SK-N-SH (cell line): Measurements from ENCODE around the gene CST3. TPM values are rescaled to one million over a fixed set of nuclear protein-coding genes. Genes with fewer than 3 reads are reported as not detected.

Source experiments
- CTCF ChIA-PET: fragments of 300-600, 350-600 bp; formaldehyde crosslinking; extraction: SDS; loops from one replicate; lab custom pipeline; 2021; lab: Yijun Ruan, JAX
- POLR2A ChIA-PET: fragments of 350-600 bp; sonication (Branson Sonifier 250); formaldehyde crosslinking; extraction: SDS; loops from one replicate; lab custom pipeline; 2020; ENCODE audit warnings: antibody characterized with exemption, inconsistent platforms; lab: Yijun Ruan, JAX
- DNase-seq: peaks from one replicate; pipeline ENCODE4 v3.0.0; 2012
- H2AFZ ChIP-seq: fragments of 200-600 bp; sonication (generic); 2 replicates; pipeline ENCODE4 v1.8.1; 2016; ENCODE audit warnings: antibody characterized with exemption, mild to moderate bottlenecking, low read depth
- H3F3A ChIP-seq: fragments of 200-600 bp; sonication (generic); replicated peaks from 2 replicates; pipeline ENCODE3; 2016; ENCODE audit warnings: antibody characterized with exemption, mild to moderate bottlenecking; ENCODE audit not compliant: insufficient read depth
- H3K27ac ChIP-seq, 2 experiments: fragments of 200-500 bp in 1 of 2; fragments of 200-600 bp in 1 of 2; sonication (Bioruptor generic) in 1 of 2; sonication (generic), shearing (Covaris generic) in 1 of 2; 2 replicates each; pipeline versions ENCODE4 v1.5.1 to v1.6.1; 2014 to 2016; ENCODE audit warnings: low read depth in 2 of 2, inconsistent platforms in 1 of 2, low read length in 1 of 2, mild to moderate bottlenecking in 1 of 2, mixed read lengths in 1 of 2
- H3K27me3 ChIP-seq: fragments of 200-600 bp; sonication (generic), shearing (Covaris generic); 2 replicates; pipeline ENCODE4 v1.6.1; 2016; ENCODE audit warnings: mixed run types; ENCODE audit not compliant: insufficient read depth
- H3K36me3 ChIP-seq, 2 experiments: fragments of 200-500 bp in 1 of 2; fragments of 200-600 bp in 1 of 2; sonication (Bioruptor generic) in 1 of 2; sonication (generic) in 1 of 2; replicated peaks in 1 of 2; 2 replicates each; pipeline versions ENCODE3 to v1.5.1; 2014 to 2016; ENCODE audit warnings: low read length in 1 of 2, mild to moderate bottlenecking in 1 of 2; ENCODE audit not compliant: insufficient read depth in 2 of 2, control insufficient read depth in 1 of 2
- H3K4me1 ChIP-seq, 2 experiments: fragments of 200-500 bp in 1 of 2; fragments of 200-600 bp in 1 of 2; sonication (Bioruptor generic) in 1 of 2; sonication (generic), shearing (Covaris generic) in 1 of 2; 2 replicates each; pipeline versions ENCODE4 v1.5.1 to v1.6.1; 2014 to 2016; ENCODE audit warnings: low read depth in 1 of 2, low read length in 1 of 2, mixed run types in 1 of 2; ENCODE audit not compliant: insufficient read depth in 2 of 2, control insufficient read depth in 1 of 2
- H3K4me2 ChIP-seq: fragments of 200-600 bp; sonication (generic), shearing (Covaris generic); 2 replicates; pipeline ENCODE4 v1.6.1; 2017; ENCODE audit warnings: mixed run types
- H3K4me3 ChIP-seq, 2 experiments: fragments of 200-500 bp in 1 of 2; fragments of 200-600 bp in 1 of 2; sonication (Bioruptor generic) in 1 of 2; sonication (generic), shearing (Covaris generic) in 1 of 2; 2 replicates each; pipeline versions ENCODE4 v1.5.1 to v1.8.1; 2014 to 2016; ENCODE audit warnings: low read depth in 2 of 2, inconsistent platforms in 1 of 2, low read length in 1 of 2, mild to moderate bottlenecking in 1 of 2, mixed read lengths in 1 of 2, moderate library complexity in 1 of 2
- H3K79me2 ChIP-seq: fragments of 200-600 bp; sonication (generic); 2 replicates; pipeline ENCODE4 v1.8.1; 2017; ENCODE audit warnings: mild to moderate bottlenecking; ENCODE audit not compliant: insufficient read depth
- H3K9ac ChIP-seq: fragments of 200-600 bp; sonication (generic); 2 replicates; pipeline ENCODE4 v1.6.1; 2017; ENCODE audit warnings: mixed run types
- H3K9me2 ChIP-seq: fragments of 200-600 bp; sonication (generic); 2 replicates; pipeline ENCODE4 v1.6.1; 2017; ENCODE audit warnings: mixed run types
- H3K9me3 ChIP-seq: fragments of 200-600 bp; sonication (generic); 2 replicates; pipeline ENCODE4 v1.6.1; 2017; ENCODE audit warnings: mixed run types, mild to moderate bottlenecking, moderate library complexity
- H4K20me1 ChIP-seq: fragments of 200-600 bp; sonication (generic); 2 replicates; pipeline ENCODE4 v1.6.1; 2017; ENCODE audit warnings: mild to moderate bottlenecking, mixed run types; ENCODE audit not compliant: insufficient read depth
- ELF1 ChIP-seq: IDR thresholded peaks from 2 replicates; pipeline ENCODE4 v1.4.0; 2012
- EP300 ChIP-seq, 2 experiments: IDR thresholded peaks; 2 replicates each; pipeline versions ENCODE4 v1.4.0 to v1.6.1; 2012; ENCODE audit warnings: borderline replicate concordance in 1 of 2, low read depth in 1 of 2, low read length in 1 of 2
- EZH2phosphoT487 ChIP-seq: fragments of 200-600 bp; sonication (generic); IDR thresholded peaks from 2 replicates; pipeline ENCODE4 v1.6.1; 2017; ENCODE audit warnings: low read depth, mixed run types, mild to moderate bottlenecking, antibody characterized with exemption, moderate library complexity, borderline replicate concordance
- FOXJ3 ChIP-seq: sonication (generic); formaldehyde crosslinking; IDR thresholded peaks from 2 replicates; pipeline ENCODE4 v1.5.1; 2020; ENCODE audit warnings: mild to moderate bottlenecking, missing genetic modification reagents
- FOXM1 ChIP-seq: IDR thresholded peaks from 2 replicates; pipeline ENCODE4 v1.4.0; 2012; ENCODE audit warnings: low read depth, mild to moderate bottlenecking
- GATA2 ChIP-seq: sonication (generic); formaldehyde crosslinking; IDR thresholded peaks from 2 replicates; pipeline ENCODE4 v1.5.0; 2020; ENCODE audit warnings: mild to moderate bottlenecking, missing genetic modification reagents
- JUND ChIP-seq: IDR thresholded peaks from 2 replicates; pipeline ENCODE4 v1.4.0; 2012
- MEF2A ChIP-seq: IDR thresholded peaks from 2 replicates; pipeline ENCODE4 v1.4.0; 2012; ENCODE audit warnings: low read depth, borderline replicate concordance
- RCOR1 ChIP-seq: fragments of 150-350 bp; IDR thresholded peaks from 2 replicates; pipeline ENCODE4 v1.6.1; 2017; ENCODE audit warnings: antibody characterized with exemption, low read length
- RFX5 ChIP-seq: IDR thresholded peaks from 2 replicates; pipeline ENCODE4 v1.6.1; 2012; ENCODE audit warnings: mild to moderate bottlenecking, improper control_type of control experiment, low read length
- RXRA ChIP-seq: IDR thresholded peaks from 2 replicates; pipeline ENCODE4 v1.4.0; 2012; ENCODE audit warnings: low read depth, mild to moderate bottlenecking, borderline replicate concordance
- SIN3A ChIP-seq: IDR thresholded peaks from 2 replicates; pipeline ENCODE4 v1.6.1; 2012; ENCODE audit warnings: low read depth, mild to moderate bottlenecking, low read length, moderate library complexity, borderline replicate concordance
- SMC3 ChIP-seq: IDR thresholded peaks from 2 replicates; pipeline ENCODE4 v1.6.1; 2012; ENCODE audit warnings: low read depth, low read length, improper control_type of control experiment
- TAF1 ChIP-seq: IDR thresholded peaks from 2 replicates; pipeline ENCODE4 v1.6.1; 2012; ENCODE audit warnings: low read depth, mild to moderate bottlenecking, low read length, moderate library complexity, borderline replicate concordance
- TEAD4 ChIP-seq: IDR thresholded peaks from 2 replicates; pipeline ENCODE4 v1.4.0; 2012; ENCODE audit warnings: mild to moderate bottlenecking, borderline replicate concordance; ENCODE audit not compliant: insufficient read depth
- YY1 ChIP-seq: IDR thresholded peaks from 2 replicates; pipeline ENCODE4 v1.4.0; 2012; ENCODE audit warnings: low read depth, mild to moderate bottlenecking
- WGBS: methylation state at CpG from one replicate; pipeline ENCODE4 v1.1.6; 2017; ENCODE audit warnings: low lambda C conversion rate; 5-methylcytosine and 5-hydroxymethylcytosine counted together
- polyA plus RNA-seq, 3 experiments: library from polyadenylated mRNA; depleted of rRNA; stranded (reverse); fragments of >200 nt; gene quantifications; 2 replicates each; pipeline ENCODE4 v1.2.3, GENCODE V29; 2012
- TF ChIP-seq, protein P1 (sequence below): IDR thresholded peaks from 2 replicates; pipeline ENCODE4 v1.4.0; 2012; ENCODE audit warnings: low read depth, borderline replicate concordance
- TF ChIP-seq, protein P2 (sequence below): fragments of 150-350 bp; IDR thresholded peaks from 2 replicates; pipeline ENCODE4 v1.6.1; 2017; ENCODE audit warnings: antibody characterized with exemption, low read length, low read depth, borderline replicate concordance
- TF ChIP-seq, protein P3 (sequence below): IDR thresholded peaks from 2 replicates; pipeline ENCODE4 v1.4.0; 2012; ENCODE audit warnings: low read depth, borderline replicate concordance
- TF ChIP-seq, protein P4 (sequence below): IDR thresholded peaks from 2 replicates; pipeline ENCODE4 v1.6.1; 2012; ENCODE audit warnings: mild to moderate bottlenecking, low read depth, low read length, moderate library complexity

Gene CST3
- polyA plus RNA-seq, 1 of the 3 experiments (the other 2 are of a cell fraction): 428 TPM

DNA sequence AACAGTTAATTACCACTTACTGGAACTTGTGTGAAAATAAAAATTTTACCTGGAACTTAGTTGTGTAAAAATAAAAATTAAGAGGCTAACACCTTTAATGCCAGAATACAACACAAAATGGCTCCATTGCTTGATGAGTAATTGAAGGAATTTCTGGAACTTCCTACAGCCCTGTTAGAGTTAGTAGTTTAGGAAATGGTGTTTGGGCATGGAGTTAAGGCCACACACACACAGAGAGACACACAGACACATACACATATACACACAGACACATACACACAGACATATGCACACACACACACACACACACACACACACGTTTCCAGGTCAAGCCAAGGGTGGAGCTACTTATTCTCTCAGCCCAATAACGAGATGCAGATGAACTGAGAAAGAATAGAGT is 20.6 kb upstream of the CST3 start:
- CTCF ChIA-PET: interaction anchor here (0.8 kb wide), 1 partner anchor 10 kb away, joined by 3 read pairs; no protein-coding TSS in a partner anchor
- Histone ChIP-seq H3K27ac (no peak overlapping the region), H3K9ac (no peak overlapping the region), H3K4me3 (no peak overlapping the region), H2AFZ (peak overlapping the region; percentile 64; the same call in 1 of the 2 replicates)
- DNase-seq: no peak
- no peak for TF ChIP-seq SMC3
- TF ChIP-seq, protein P1, sequence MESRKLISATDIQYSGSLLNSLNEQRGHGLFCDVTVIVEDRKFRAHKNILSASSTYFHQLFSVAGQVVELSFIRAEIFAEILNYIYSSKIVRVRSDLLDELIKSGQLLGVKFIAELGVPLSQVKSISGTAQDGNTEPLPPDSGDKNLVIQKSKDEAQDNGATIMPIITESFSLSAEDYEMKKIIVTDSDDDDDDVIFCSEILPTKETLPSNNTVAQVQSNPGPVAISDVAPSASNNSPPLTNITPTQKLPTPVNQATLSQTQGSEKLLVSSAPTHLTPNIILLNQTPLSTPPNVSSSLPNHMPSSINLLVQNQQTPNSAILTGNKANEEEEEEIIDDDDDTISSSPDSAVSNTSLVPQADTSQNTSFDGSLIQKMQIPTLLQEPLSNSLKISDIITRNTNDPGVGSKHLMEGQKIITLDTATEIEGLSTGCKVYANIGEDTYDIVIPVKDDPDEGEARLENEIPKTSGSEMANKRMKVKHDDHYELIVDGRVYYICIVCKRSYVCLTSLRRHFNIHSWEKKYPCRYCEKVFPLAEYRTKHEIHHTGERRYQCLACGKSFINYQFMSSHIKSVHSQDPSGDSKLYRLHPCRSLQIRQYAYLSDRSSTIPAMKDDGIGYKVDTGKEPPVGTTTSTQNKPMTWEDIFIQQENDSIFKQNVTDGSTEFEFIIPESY: no peak
- TF ChIP-seq MEF2A: no peak
- TF ChIP-seq FOXJ3 (CRISPR knock-in tag): no peak
- no peak for TF ChIP-seq TEAD4
- TF ChIP-seq RFX5: no peak
- TF ChIP-seq ELF1: no peak
- TF ChIP-seq, protein P2, sequence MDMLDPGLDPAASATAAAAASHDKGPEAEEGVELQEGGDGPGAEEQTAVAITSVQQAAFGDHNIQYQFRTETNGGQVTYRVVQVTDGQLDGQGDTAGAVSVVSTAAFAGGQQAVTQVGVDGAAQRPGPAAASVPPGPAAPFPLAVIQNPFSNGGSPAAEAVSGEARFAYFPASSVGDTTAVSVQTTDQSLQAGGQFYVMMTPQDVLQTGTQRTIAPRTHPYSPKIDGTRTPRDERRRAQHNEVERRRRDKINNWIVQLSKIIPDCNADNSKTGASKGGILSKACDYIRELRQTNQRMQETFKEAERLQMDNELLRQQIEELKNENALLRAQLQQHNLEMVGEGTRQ: no peak
- no peak for TF ChIP-seq JUND
- no peak for TF ChIP-seq GATA2 (CRISPR knock-in tag)
- TF ChIP-seq, protein P3, sequence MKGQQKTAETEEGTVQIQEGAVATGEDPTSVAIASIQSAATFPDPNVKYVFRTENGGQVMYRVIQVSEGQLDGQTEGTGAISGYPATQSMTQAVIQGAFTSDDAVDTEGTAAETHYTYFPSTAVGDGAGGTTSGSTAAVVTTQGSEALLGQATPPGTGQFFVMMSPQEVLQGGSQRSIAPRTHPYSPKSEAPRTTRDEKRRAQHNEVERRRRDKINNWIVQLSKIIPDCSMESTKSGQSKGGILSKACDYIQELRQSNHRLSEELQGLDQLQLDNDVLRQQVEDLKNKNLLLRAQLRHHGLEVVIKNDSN: no peak
- TF ChIP-seq, protein P4, sequence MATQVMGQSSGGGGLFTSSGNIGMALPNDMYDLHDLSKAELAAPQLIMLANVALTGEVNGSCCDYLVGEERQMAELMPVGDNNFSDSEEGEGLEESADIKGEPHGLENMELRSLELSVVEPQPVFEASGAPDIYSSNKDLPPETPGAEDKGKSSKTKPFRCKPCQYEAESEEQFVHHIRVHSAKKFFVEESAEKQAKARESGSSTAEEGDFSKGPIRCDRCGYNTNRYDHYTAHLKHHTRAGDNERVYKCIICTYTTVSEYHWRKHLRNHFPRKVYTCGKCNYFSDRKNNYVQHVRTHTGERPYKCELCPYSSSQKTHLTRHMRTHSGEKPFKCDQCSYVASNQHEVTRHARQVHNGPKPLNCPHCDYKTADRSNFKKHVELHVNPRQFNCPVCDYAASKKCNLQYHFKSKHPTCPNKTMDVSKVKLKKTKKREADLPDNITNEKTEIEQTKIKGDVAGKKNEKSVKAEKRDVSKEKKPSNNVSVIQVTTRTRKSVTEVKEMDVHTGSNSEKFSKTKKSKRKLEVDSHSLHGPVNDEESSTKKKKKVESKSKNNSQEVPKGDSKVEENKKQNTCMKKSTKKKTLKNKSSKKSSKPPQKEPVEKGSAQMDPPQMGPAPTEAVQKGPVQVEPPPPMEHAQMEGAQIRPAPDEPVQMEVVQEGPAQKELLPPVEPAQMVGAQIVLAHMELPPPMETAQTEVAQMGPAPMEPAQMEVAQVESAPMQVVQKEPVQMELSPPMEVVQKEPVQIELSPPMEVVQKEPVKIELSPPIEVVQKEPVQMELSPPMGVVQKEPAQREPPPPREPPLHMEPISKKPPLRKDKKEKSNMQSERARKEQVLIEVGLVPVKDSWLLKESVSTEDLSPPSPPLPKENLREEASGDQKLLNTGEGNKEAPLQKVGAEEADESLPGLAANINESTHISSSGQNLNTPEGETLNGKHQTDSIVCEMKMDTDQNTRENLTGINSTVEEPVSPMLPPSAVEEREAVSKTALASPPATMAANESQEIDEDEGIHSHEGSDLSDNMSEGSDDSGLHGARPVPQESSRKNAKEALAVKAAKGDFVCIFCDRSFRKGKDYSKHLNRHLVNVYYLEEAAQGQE: no peak
- no peak for TF ChIP-seq RXRA
- TF ChIP-seq EZH2phosphoT487: no peak
- no peak for TF ChIP-seq YY1
- TF ChIP-seq EP300 (IDR thresholded peaks at IDR 0.05; ENCODE audit: borderline replicate concordance in 1 of 2, low read depth in 1 of 2, low read length in 1 of 2): no peak
- no peak for TF ChIP-seq SIN3A
- TF ChIP-seq RCOR1: no peak
- TF ChIP-seq FOXM1: no peak
- TF ChIP-seq TAF1: no peak
- TF ChIP-seq, all 33 proteins: peak for 0
- 14% methylated on average over 2 of the region's 2 CpGs for WGBS
- Histone ChIP-seq H3K4me2 (no peak overlapping the region), H3K27me3 (no peaks in the 10 kb centered on the region; the same call in 1 of the 2 replicates), H3K9me2 (no peaks in the 10 kb centered on the region), H3K79me2 (no peaks in the 10 kb centered on the region), H3K9me3 (no peaks in the 10 kb centered on the region), H4K20me1 (no peaks in the 10 kb centered on the region), H3F3A (no peaks in the 10 kb centered on the region), H3K36me3 (no peaks in the 10 kb centered on the region), H3K4me1 (no peaks in the 10 kb centered on the region)
- POLR2A ChIA-PET: no interaction called here
